HepG2 (cell line): ENCODE measurements around the gene SERINC2. TPM values are rescaled to one million over a fixed set of nuclear protein-coding genes. Genes with fewer than 3 reads are reported as not detected.

ENCODE experiments used
- ATF3 ChIP-seq: sonication (generic); formaldehyde crosslinking; IDR thresholded peaks from 2 replicates; pipeline ENCODE4 v1.4.0; 2020; ENCODE audit warnings: missing genetic modification reagents
- HOXA3 ChIP-seq: sonication (generic); formaldehyde crosslinking; IDR thresholded peaks from 2 replicates; pipeline ENCODE4 v1.5.0; 2020; ENCODE audit warnings: missing genetic modification reagents
- IKZF1 ChIP-seq: fragments of 450-650 bp; IDR thresholded peaks from 2 replicates; pipeline ENCODE4 v1.7.1; 2016
- IKZF4 ChIP-seq: sonication (generic); formaldehyde crosslinking; IDR thresholded peaks from 2 replicates; pipeline ENCODE4 v1.5.1; 2020; ENCODE audit warnings: borderline replicate concordance, mild to moderate bottlenecking, low read depth, missing genetic modification reagents; ENCODE audit errors: not compliant biosample characterization
- JUNB ChIP-seq: sonication (generic); formaldehyde crosslinking; IDR thresholded peaks from 2 replicates; pipeline ENCODE4 v1.8.0; 2022; ENCODE audit warnings: missing genetic modification reagents, mild to moderate bottlenecking, borderline replicate concordance
- NBN ChIP-seq: fragments of 450-650 bp; conservative IDR thresholded peaks from 2 replicates; pipeline ENCODE4 v1.6.1; 2017
- NCOA1 ChIP-seq: sonication (generic); formaldehyde crosslinking; IDR thresholded peaks from 2 replicates; pipeline ENCODE4 v1.9.0; 2021; ENCODE audit warnings: missing genetic modification reagents
- NONO ChIP-seq, 2 experiments: fragments of 450-650 bp in 1 of 2; sonication (generic) in 1 of 2; formaldehyde crosslinking in 1 of 2; IDR thresholded peaks in 1 of 2; conservative IDR thresholded peaks in 1 of 2; 2 replicates each; pipeline versions ENCODE4 v1.6.1 to v1.8.0; 2017 to 2022; ENCODE audit warnings: mild to moderate bottlenecking in 1 of 2, missing genetic modification reagents in 1 of 2, moderate library complexity in 1 of 2
- PLRG1 ChIP-seq: fragments of 450-650 bp; conservative IDR thresholded peaks from 2 replicates; pipeline ENCODE4 v1.6.1; 2016
- RARA ChIP-seq: IDR thresholded peaks from 2 replicates; pipeline ENCODE4 v1.6.1; 2016; ENCODE audit warnings: missing genetic modification reagents, missing compliant biosample characterization
- RBM22 ChIP-seq: fragments of 200-400 bp; formaldehyde crosslinking; optimal IDR thresholded peaks from 2 replicates; pipeline ENCODE3; 2017; ENCODE audit warnings: mild to moderate bottlenecking, low read length, moderate library complexity
- RFX1 ChIP-seq: fragments of 450-650 bp; IDR thresholded peaks from 2 replicates; pipeline ENCODE4 v1.6.1; 2017
- STAG1 ChIP-seq: sonication (generic); formaldehyde crosslinking; IDR thresholded peaks from 2 replicates; pipeline ENCODE4 v1.4.0; 2020; ENCODE audit warnings: missing genetic modification reagents
- TCF7 ChIP-seq: sonication (generic); IDR thresholded peaks from 2 replicates; pipeline ENCODE4 v1.6.1; 2016; ENCODE audit warnings: antibody characterized with exemption, low read depth
- TGIF2 ChIP-seq: IDR thresholded peaks from 2 replicates; pipeline ENCODE4 v1.6.1; 2016; ENCODE audit warnings: control low read depth, missing compliant biosample characterization
- ZNF138 ChIP-seq: sonication (generic); formaldehyde crosslinking; IDR thresholded peaks from 2 replicates; pipeline ENCODE4 v1.5.0; 2020; ENCODE audit warnings: mild to moderate bottlenecking, low read depth, missing genetic modification reagents
- ZNF343 ChIP-seq: sonication (generic); formaldehyde crosslinking; IDR thresholded peaks from 2 replicates; pipeline ENCODE4 v1.4.0; 2020; ENCODE audit warnings: mild to moderate bottlenecking, missing genetic modification reagents
- ZNF383 ChIP-seq: sonication (generic); formaldehyde crosslinking; IDR thresholded peaks from 2 replicates; pipeline ENCODE4 v1.4.0; 2020; ENCODE audit warnings: missing genetic modification reagents, mild to moderate bottlenecking, borderline replicate concordance
- ZNF557 ChIP-seq: sonication (generic); formaldehyde crosslinking; IDR thresholded peaks from 2 replicates; pipeline ENCODE4 v1.4.0; 2020; ENCODE audit warnings: missing genetic modification reagents
- polyA plus RNA-seq, 8 experiments: library from polyadenylated mRNA; depleted of rRNA in 3 of 8; stranded (reverse) in 7 of 8; unstranded in 1 of 8; fragments of >200 nt; fragmentation: Illumina TruSeq in 4 of 8; extraction: Trizol in 4 of 8; gene quantifications; 2 replicates each; pipeline versions ENCODE4 v1.2.1 to v1.2.3, GENCODE V29; 2011 to 2016; ENCODE audit warnings: low read depth in 4 of 8, missing spikeins in 1 of 8, mixed read lengths in 1 of 8; ENCODE audit not compliant: insufficient read depth in 1 of 8
- total RNA-seq, 5 experiments: library from RNA; depleted of rRNA; stranded (reverse); fragments of >200 nt; fragmentation: Illumina TruSeq; extraction: Trizol; gene quantifications; 2 replicates each; pipeline ENCODE4 v1.2.3, GENCODE V29; 2016; ENCODE audit warnings: low read depth in 1 of 5
- TF ChIP-seq, protein P1 (sequence below), 2 experiments: sonication (generic) in 1 of 2; formaldehyde crosslinking in 1 of 2; IDR thresholded peaks; 2 replicates each; pipeline versions ENCODE4 v1.5.1 to v1.6.1; 2011 to 2020; ENCODE audit warnings: borderline replicate concordance in 1 of 2, low read depth in 1 of 2, low read length in 1 of 2, mild to moderate bottlenecking in 1 of 2, missing genetic modification reagents in 1 of 2, moderate library complexity in 1 of 2
- TF ChIP-seq, protein P2 (sequence below): sonication (generic); formaldehyde crosslinking; IDR thresholded peaks from 2 replicates; pipeline ENCODE4 v1.5.1; 2020; ENCODE audit warnings: missing genetic modification reagents, mild to moderate bottlenecking, borderline replicate concordance
- TF ChIP-seq, protein P3 (sequence below): sonication (generic); formaldehyde crosslinking; conservative IDR thresholded peaks from 2 replicates; pipeline ENCODE4 v1.4.0; 2020; ENCODE audit warnings: missing genetic modification reagents
- TF ChIP-seq, protein P4 (sequence below): sonication (generic); formaldehyde crosslinking; IDR thresholded peaks from 2 replicates; pipeline ENCODE4 v1.4.0; 2020; ENCODE audit warnings: missing genetic modification reagents

Gene SERINC2
- total and polyA plus RNA-seq, 2 of the 13 experiments (the other 11 are each of a cell fraction or from before 2014, with no cell fraction given), result 4.8 to 126 TPM

GRCh38 chr1:31441970-31442647 lies 29.1 kb downstream of the SERINC2 start (continued):
- TF ChIP-seq ATF3 (CRISPR knock-in tag), result no peak
- no peak for TF ChIP-seq JUNB (CRISPR knock-in tag)
- no peak for TF ChIP-seq ZNF557
- TF ChIP-seq, protein P1, sequence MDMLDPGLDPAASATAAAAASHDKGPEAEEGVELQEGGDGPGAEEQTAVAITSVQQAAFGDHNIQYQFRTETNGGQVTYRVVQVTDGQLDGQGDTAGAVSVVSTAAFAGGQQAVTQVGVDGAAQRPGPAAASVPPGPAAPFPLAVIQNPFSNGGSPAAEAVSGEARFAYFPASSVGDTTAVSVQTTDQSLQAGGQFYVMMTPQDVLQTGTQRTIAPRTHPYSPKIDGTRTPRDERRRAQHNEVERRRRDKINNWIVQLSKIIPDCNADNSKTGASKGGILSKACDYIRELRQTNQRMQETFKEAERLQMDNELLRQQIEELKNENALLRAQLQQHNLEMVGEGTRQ (IDR thresholded peaks at IDR 0.05; ENCODE audit: low read depth, low read length), result no peak
- TF ChIP-seq, protein P1 (CRISPR knock-in tag; IDR thresholded peaks at IDR 0.05; ENCODE audit: borderline replicate concordance), result no peak
- TF ChIP-seq, protein P2, sequence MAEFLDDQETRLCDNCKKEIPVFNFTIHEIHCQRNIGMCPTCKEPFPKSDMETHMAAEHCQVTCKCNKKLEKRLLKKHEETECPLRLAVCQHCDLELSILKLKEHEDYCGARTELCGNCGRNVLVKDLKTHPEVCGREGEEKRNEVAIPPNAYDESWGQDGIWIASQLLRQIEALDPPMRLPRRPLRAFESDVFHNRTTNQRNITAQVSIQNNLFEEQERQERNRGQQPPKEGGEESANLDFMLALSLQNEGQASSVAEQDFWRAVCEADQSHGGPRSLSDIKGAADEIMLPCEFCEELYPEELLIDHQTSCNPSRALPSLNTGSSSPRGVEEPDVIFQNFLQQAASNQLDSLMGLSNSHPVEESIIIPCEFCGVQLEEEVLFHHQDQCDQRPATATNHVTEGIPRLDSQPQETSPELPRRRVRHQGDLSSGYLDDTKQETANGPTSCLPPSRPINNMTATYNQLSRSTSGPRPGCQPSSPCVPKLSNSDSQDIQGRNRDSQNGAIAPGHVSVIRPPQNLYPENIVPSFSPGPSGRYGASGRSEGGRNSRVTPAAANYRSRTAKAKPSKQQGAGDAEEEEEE (CRISPR knock-in tag), result no peak
- TF ChIP-seq NBN, result no peak
- 0 out of 2 replicates have a peak, but pooled peaks have one; percentile 6 for TF ChIP-seq STAG1
- no peak for TF ChIP-seq ZNF383 (CRISPR knock-in tag)
- TF ChIP-seq ZNF343 (CRISPR knock-in tag), result no peak
- no peak for TF ChIP-seq NCOA1 (CRISPR knock-in tag)
- TF ChIP-seq PLRG1, result no peak
- no peak for TF ChIP-seq RBM22
- TF ChIP-seq NONO (IDR thresholded peaks at IDR 0.05), result no peak
- no peak for TF ChIP-seq NONO (CRISPR knock-in tag; conservative IDR thresholded peaks at IDR 0.05)
- TF ChIP-seq, protein P3, sequence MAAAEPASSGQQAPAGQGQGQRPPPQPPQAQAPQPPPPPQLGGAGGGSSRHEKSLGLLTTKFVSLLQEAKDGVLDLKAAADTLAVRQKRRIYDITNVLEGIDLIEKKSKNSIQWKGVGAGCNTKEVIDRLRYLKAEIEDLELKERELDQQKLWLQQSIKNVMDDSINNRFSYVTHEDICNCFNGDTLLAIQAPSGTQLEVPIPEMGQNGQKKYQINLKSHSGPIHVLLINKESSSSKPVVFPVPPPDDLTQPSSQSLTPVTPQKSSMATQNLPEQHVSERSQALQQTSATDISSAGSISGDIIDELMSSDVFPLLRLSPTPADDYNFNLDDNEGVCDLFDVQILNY (CRISPR knock-in tag), result no peak
- peak; percentile 58 for TF ChIP-seq TCF7
- no peak for TF ChIP-seq IKZF1
- TF ChIP-seq HOXA3 (CRISPR knock-in tag), result peak; percentile 56
- no peak for TF ChIP-seq TGIF2 (CRISPR knock-in tag)
- TF ChIP-seq IKZF4 (CRISPR knock-in tag), result no peak
- TF ChIP-seq, protein P4, sequence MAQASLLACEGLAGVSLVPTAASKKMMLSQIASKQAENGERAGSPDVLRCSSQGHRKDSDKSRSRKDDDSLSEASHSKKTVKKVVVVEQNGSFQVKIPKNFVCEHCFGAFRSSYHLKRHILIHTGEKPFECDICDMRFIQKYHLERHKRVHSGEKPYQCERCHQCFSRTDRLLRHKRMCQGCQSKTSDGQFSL, result no peak
- no peak for TF ChIP-seq ZNF138
- TF ChIP-seq RFX1, result no peak
- TF ChIP-seq RARA (CRISPR knock-in tag), result peak; percentile 92
